Measurements from ENCODE around the gene CAP1. TPM values are rescaled to one million over a fixed set of nuclear protein-coding genes. Genes with fewer than 3 reads are reported as not detected.

The CAP1 gene
- total and polyA plus RNA-seq, 2 of the 13 experiments (the other 11 are each of a cell fraction or from before 2014, with no cell fraction given), result 174 to 195 TPM

DNA sequence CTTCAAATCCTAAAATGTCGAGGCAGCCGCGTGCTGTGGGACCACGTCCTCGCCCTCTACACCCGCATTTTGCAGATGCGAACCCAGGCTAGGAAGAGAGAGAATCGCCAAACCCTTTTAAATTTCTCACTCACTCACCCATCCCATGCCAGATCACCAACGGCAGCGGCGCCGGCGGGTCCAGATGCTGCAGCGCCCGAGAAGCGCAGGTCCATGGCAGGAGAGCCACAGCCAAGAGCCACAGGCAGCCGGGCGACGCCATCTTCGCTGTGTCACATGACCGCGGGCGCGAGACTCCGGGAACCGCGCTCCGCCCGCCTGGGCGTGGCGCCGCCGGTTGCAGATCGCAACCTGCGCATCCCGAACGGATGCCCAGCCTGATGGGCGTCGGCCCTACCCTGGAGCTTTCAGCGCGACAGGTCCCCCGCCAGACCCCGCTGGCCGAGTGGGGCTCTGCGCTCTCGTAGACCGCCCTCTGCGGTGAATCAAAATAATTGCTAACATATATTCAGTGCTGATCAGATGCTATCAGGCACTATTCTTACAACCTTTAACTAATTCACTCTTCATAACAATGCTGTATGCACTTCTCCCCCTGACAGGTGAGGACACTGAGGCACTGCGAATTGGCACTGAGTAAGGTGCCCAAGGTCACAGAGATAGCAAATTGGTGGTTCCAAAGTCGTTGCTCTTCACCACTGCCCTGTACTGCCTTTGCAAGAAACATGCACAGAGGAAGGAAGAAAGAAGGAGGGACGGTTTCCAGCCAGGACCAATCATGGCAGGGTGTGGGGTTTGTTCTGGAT lies 56.7 kb downstream of the CAP1 start, which contains the start of gene PPT1 (continued):
- no peak for TF ChIP-seq HNRNPH1 (optimal IDR thresholded peaks at IDR 0.05; ENCODE audit: low read depth, low read length)
- TF ChIP-seq FIP1L1 (IDR thresholded peaks at IDR 0.05; ENCODE audit: borderline replicate concordance, insufficient read depth, low read depth, low read length), result no peak
- TF ChIP-seq ZNF781 (CRISPR knock-in tag; IDR thresholded peaks at IDR 0.05; ENCODE audit: borderline replicate concordance, not compliant biosample characterization), result peak; percentile 84
- no peak for TF ChIP-seq MED13 (CRISPR knock-in tag; IDR thresholded peaks at IDR 0.05)
- no peak for TF ChIP-seq SP1 (IDR thresholded peaks at IDR 0.05)
- peak; percentile 57 for TF ChIP-seq SP1 (CRISPR knock-in tag; IDR thresholded peaks at IDR 0.05)
- no peak for TF ChIP-seq SSRP1 (CRISPR knock-in tag; IDR thresholded peaks at IDR 0.05)
- 0 out of 2 replicates have a peak, but pooled peaks have one; percentile 40 for TF ChIP-seq TOPORS (CRISPR knock-in tag; IDR thresholded peaks at IDR 0.05)
- TF ChIP-seq, protein P1, sequence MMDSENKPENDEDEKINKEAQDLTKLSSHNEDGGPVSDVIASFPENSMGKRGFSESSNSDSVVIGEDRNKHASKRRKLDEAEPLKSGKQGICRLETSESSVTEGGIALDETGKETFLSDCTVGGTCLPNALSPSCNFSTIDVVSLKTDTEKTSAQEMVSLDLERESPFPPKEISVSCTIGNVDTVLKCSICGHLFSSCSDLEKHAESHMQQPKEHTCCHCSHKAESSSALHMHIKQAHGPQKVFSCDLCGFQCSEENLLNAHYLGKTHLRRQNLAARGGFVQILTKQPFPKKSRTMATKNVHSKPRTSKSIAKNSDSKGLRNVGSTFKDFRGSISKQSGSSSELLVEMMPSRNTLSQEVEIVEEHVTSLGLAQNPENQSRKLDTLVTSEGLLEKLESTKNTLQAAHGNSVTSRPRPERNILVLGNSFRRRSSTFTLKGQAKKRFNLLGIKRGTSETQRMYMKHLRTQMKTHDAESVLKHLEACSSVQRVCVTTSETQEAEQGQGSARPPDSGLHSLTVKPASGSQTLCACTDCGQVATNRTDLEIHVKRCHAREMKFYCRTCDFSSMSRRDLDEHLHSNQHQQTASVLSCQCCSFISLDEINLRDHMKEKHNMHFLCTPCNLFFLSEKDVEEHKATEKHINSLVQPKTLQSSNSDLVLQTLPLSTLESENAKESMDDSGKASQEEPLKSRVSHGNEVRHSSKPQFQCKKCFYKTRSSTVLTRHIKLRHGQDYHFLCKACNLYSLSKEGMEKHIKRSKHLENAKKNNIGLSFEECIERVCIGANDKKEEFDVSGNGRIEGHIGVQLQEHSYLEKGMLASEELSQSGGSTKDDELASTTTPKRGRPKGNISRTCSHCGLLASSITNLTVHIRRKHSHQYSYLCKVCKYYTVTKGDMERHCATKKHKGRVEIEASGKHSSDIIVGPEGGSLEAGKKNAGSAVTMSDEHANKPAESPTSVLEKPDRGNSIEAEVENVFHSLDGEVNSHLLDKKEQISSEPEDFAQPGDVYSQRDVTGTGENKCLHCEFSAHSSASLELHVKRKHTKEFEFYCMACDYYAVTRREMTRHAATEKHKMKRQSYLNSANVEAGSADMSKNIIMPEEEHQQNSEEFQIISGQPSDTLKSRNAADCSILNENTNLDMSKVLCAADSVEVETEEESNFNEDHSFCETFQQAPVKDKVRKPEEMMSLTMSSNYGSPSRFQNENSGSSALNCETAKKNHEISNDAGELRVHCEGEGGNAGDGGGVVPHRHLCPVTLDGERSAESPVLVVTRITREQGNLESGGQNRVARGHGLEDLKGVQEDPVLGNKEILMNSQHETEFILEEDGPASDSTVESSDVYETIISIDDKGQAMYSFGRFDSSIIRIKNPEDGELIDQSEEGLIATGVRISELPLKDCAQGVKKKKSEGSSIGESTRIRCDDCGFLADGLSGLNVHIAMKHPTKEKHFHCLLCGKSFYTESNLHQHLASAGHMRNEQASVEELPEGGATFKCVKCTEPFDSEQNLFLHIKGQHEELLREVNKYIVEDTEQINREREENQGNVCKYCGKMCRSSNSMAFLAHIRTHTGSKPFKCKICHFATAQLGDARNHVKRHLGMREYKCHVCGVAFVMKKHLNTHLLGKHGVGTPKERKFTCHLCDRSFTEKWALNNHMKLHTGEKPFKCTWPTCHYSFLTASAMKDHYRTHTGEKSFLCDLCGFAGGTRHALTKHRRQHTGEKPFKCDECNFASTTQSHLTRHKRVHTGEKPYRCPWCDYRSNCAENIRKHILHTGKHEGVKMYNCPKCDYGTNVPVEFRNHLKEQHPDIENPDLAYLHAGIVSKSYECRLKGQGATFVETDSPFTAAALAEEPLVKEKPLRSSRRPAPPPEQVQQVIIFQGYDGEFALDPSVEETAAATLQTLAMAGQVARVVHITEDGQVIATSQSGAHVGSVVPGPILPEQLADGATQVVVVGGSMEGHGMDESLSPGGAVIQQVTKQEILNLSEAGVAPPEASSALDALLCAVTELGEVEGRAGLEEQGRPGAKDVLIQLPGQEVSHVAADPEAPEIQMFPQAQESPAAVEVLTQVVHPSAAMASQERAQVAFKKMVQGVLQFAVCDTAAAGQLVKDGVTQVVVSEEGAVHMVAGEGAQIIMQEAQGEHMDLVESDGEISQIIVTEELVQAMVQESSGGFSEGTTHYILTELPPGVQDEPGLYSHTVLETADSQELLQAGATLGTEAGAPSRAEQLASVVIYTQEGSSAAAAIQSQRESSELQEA (CRISPR knock-in tag; IDR thresholded peaks at IDR 0.05; ENCODE audit: not compliant biosample characterization), result peak; percentile 91
- TF ChIP-seq ZNF30 (CRISPR knock-in tag; IDR thresholded peaks at IDR 0.05), result peak; percentile 90
- 0 out of 2 replicates have a peak, but pooled peaks have one; percentile 68 for TF ChIP-seq ZNF329 (CRISPR knock-in tag; IDR thresholded peaks at IDR 0.05; ENCODE audit: low read depth)
- TF ChIP-seq KDM5A (IDR thresholded peaks at IDR 0.05; ENCODE audit: borderline replicate concordance, low read length), result peak; percentile 90
- peak; percentile 81 for TF ChIP-seq KDM1A (CRISPR knock-in tag; IDR thresholded peaks at IDR 0.05)
- TF ChIP-seq ZNF180 (CRISPR knock-in tag; IDR thresholded peaks at IDR 0.05; ENCODE audit: borderline replicate concordance, low read depth), result no peak
- TF ChIP-seq, protein P2, sequence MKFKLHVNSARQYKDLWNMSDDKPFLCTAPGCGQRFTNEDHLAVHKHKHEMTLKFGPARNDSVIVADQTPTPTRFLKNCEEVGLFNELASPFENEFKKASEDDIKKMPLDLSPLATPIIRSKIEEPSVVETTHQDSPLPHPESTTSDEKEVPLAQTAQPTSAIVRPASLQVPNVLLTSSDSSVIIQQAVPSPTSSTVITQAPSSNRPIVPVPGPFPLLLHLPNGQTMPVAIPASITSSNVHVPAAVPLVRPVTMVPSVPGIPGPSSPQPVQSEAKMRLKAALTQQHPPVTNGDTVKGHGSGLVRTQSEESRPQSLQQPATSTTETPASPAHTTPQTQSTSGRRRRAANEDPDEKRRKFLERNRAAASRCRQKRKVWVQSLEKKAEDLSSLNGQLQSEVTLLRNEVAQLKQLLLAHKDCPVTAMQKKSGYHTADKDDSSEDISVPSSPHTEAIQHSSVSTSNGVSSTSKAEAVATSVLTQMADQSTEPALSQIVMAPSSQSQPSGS (CRISPR knock-in tag; IDR thresholded peaks at IDR 0.05), result no peak; the same call in 1 of the 2 replicates
- TF ChIP-seq FOXP1 (IDR thresholded peaks at IDR 0.05), result no peak
- no peak for TF ChIP-seq FOXP1 (CRISPR knock-in tag; IDR thresholded peaks at IDR 0.05)
- peak; percentile 86 for TF ChIP-seq MXD4 (CRISPR knock-in tag; IDR thresholded peaks at IDR 0.05)
- peak; percentile 88; the same call in 1 of the 2 replicates for TF ChIP-seq YEATS4 (CRISPR knock-in tag; IDR thresholded peaks at IDR 0.05; ENCODE audit: borderline replicate concordance)
- TF ChIP-seq, protein P3, sequence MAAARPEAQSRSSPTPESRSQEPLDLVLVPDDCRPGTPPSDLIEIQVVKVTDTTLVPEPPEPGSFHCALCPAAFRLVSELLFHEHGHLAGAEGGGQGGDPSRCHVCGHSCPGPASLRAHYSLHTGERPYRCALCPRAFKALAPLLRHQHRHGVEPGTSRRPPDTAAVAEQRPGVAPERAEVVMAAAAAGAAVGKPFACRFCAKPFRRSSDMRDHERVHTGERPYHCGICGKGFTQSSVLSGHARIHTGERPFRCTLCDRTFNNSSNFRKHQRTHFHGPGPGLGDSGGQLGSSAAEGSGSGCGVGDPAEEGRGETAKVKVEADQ (CRISPR knock-in tag; IDR thresholded peaks at IDR 0.05; ENCODE audit: borderline replicate concordance), result 0 out of 2 replicates have a peak, but pooled peaks have one; percentile 78
